ENCODE measurements around the gene DDX52.

- TF ChIP-seq POLR2A (IDR thresholded peaks at IDR 0.05; ENCODE audit: low read depth) (no peak), CTCF (IDR thresholded peaks at IDR 0.05) (no peak), EP300 (IDR thresholded peaks at IDR 0.05) (no peak), POLR2AphosphoS5 (IDR thresholded peaks at IDR 0.05) (no peak)
Observed at GRCh38 chr17:37677021-37677420, 33.8 kb upstream of the DDX52 start.

All from esophagus muscularis mucosa (tissue), 4 donors.